Colonic mucosa (tissue), 4 donors: Measurements from ENCODE around the gene MYL7. TPM values are rescaled to one million over a fixed set of nuclear protein-coding genes. Genes with fewer than 3 reads are reported as not detected.

Source experiments
- DNase-seq: peaks from one replicate; pipeline ENCODE4 v3.0.0-alpha.2; 2020
- H3K27ac ChIP-seq: fragments of 200-600 bp; one replicate; pipeline ENCODE4 v1.8.0; 2021
- H3K27me3 ChIP-seq: fragments of 200-600 bp; one replicate; pipeline ENCODE4 v1.8.0; 2021
- H3K36me3 ChIP-seq: fragments of 200-600 bp; one replicate; pipeline ENCODE4 v1.8.0; 2021
- H3K4me1 ChIP-seq: fragments of 200-600 bp; one replicate; pipeline ENCODE4 v1.8.0; 2021; ENCODE audit warnings: mild to moderate bottlenecking
- H3K4me3 ChIP-seq: fragments of 200-600 bp; one replicate; pipeline ENCODE4 v1.8.0; 2021
- H3K9ac ChIP-seq, 2 donors: one replicate each; pipeline ENCODE4 v1.7.0; 2013; ENCODE audit warnings: control low read depth in 2 of 2, low read depth in 2 of 2, low read length in 2 of 2
- H3K9me3 ChIP-seq: fragments of 200-600 bp; one replicate; pipeline ENCODE4 v1.8.0; 2021
- intact Hi-C: fragments of 100-400 bp; cut with DNase I; formaldehyde crosslinking; loops from one replicate; pipeline ENCODE4 v1.14.1; 2022
- total RNA-seq, 2 donors: library from RNA; stranded (reverse); fragmentation: NEBNext Ultra II Directional in 1 of 2; extraction: Animal tissue kit (Norgen Biotek cat#: 25700) in 1 of 2; gene quantifications; one replicate each; pipeline ENCODE4 v1.2.1, GENCODE V29; 2021
- TF ChIP-seq, protein P1 (sequence below): fragments of 200-600 bp; IDR thresholded peaks from one replicate; pipeline ENCODE4 v1.8.0; 2022; ENCODE audit warnings: antibody characterized with exemption, mild to moderate bottlenecking
- donor health status: healthy.
- donor health status: DM: no; HTN: no; CAD: no.
- donor health status: DM: no; HTN: no; CAD: no.

The MYL7 gene
- total RNA-seq, 2 donors from 2014 or later = 2.2 TPM; not detected in 1

- intact Hi-C loops = loop anchor here (5.0 kb wide), 1 partner anchor 43 kb away; the partner anchor contains the start of gene POLM
These were observed 16.3 kb downstream of the MYL7 start for GRCh38 chr7:44124822-44125202.

DNA sequence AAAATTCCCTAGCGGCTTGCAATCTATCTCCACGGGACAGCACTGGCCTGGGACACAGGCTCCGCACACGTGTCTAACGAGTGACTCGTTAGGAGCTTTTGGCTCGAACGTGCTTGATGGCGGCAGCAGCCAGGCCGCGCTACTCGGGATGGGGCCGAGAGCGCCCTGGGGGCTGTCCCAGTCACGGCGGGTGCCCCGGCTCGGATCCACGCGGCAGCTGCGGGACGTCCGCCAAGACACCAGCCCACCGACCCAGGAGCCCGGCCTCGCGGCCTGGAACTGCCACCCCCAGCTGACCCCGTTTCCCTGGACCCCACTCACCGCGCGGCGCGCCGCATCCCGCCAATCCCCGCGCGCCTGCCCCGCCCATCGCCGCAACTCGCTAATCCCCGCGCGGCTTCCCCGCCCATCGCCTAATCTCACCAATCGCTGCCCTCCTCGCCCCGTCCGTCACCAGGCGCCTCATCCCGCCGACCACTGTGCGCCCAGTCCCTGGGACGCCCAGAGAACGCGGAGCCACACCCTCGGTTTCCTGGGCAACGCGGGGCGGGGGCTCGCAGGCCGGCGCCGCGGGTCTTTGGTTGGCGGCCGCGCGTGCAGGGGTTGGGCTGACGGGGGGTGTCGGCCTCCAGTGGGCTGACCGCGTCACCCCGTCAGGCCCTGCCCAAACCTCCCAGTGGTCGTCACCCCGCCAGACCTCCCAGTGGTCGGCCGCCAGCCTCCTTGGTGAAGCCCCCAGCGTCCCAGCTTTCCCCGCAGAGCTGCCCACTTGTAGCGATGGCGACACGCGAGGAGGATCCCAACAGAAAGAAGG is 17.7 kb downstream of the MYL7 start, which contains the start of gene POLD2:
Gene POLD2, minus strand, starts transcription at position 359 of the 814 bp plus-strand sequence. CDS start 1,495 bp downstream, outside the sequence.
- peak; percentile 99 for DNase-seq
- TF ChIP-seq, protein P1, sequence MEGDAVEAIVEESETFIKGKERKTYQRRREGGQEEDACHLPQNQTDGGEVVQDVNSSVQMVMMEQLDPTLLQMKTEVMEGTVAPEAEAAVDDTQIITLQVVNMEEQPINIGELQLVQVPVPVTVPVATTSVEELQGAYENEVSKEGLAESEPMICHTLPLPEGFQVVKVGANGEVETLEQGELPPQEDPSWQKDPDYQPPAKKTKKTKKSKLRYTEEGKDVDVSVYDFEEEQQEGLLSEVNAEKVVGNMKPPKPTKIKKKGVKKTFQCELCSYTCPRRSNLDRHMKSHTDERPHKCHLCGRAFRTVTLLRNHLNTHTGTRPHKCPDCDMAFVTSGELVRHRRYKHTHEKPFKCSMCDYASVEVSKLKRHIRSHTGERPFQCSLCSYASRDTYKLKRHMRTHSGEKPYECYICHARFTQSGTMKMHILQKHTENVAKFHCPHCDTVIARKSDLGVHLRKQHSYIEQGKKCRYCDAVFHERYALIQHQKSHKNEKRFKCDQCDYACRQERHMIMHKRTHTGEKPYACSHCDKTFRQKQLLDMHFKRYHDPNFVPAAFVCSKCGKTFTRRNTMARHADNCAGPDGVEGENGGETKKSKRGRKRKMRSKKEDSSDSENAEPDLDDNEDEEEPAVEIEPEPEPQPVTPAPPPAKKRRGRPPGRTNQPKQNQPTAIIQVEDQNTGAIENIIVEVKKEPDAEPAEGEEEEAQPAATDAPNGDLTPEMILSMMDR = no peak
- Histone ChIP-seq H3K4me3 (peak within 1 kb of the TSS; percentile 62), H3K27me3 (no peaks in the 10 kb centered on the region), H3K9ac (peak within 1 kb of the TSS; percentile 74 to 91), H3K36me3 (no peaks in the 10 kb centered on the region), H3K9me3 (no peaks in the 10 kb centered on the region), H3K27ac (peak within 1 kb of the TSS; percentile 61), H3K4me1 (peaks cover 7% of the 10 kb centered on the region)
- intact Hi-C loops = loop anchor here (5.0 kb wide), 1 partner anchor 41 kb away; the partner anchor contains the start of gene POLM

More at GRCh38 chr7:44124822-44125202, 16.3 kb downstream of the MYL7 start:
- TF ChIP-seq, protein P1 = no peak
- Histone ChIP-seq H3K36me3 (no peaks in the 10 kb centered on the region), H3K9ac (no peak overlapping the region), H3K27ac (no peak overlapping the region), H3K9me3 (no peaks in the 10 kb centered on the region), H3K27me3 (no peaks in the 10 kb centered on the region), H3K4me1 (peaks cover 7% of the 10 kb centered on the region), H3K4me3 (no peak overlapping the region)
- DNase-seq = no peak

- H3K36me3 ChIP-seq = no peaks in the 10 kb centered on the region
- H3K27me3 ChIP-seq = no peaks in the 10 kb centered on the region
- H3K4me3 ChIP-seq = peak overlapping the region; percentile 62
- TF ChIP-seq, protein P1 = no peak
- H3K27ac ChIP-seq = peak overlapping the region; percentile 52
- peaks cover 7% of the 10 kb centered on the region for H3K4me1 ChIP-seq
- no peaks in the 10 kb centered on the region for H3K9me3 ChIP-seq
- intact Hi-C loops = loop anchor here (5.0 kb wide), 1 partner anchor 40 kb away; the partner anchor contains the start of gene POLM
- peak overlapping the region in 1 of 2 donors; percentile 74 for H3K9ac ChIP-seq
- DNase-seq = no peak
These were observed 18.6 kb downstream of the MYL7 start for GRCh38 chr7:44122529-44122928.

DNA sequence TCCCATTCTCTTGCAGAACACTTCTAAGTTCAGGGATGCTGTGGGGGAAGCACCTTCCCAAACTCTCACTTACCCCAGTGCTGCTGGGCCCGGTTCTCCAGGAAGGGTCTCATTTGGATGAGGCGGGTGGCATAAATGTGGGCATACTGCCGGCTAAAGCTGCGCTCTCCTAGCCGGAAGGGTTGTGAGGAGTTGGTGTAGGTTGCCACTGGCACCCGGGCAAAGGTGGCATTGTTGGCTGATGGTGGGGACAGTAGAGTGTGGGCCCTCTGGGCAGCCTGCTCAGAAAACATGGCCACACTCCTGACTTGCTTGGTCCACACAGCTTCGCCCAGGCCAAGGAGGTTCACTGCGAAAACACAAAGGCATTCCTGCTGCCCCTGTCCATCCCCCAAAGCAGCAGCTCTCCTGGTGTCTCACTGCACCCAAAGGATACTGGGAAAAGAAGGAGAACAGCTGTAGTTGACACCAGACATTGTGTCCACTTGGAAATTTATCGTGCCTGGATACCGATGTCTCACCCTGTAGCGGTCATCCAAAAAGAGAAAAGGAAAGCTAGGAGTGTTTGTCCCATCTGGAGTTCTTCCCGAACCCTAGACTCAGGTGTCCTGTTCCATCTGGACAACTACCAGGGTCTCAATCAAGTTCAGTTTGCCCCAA is 19.2 kb downstream of the MYL7 start:
- H3K4me3 ChIP-seq = no peak overlapping the region
- no peaks in the 10 kb centered on the region for H3K27me3 ChIP-seq
- H3K9ac ChIP-seq = no peak overlapping the region
- no peak overlapping the region for H3K27ac ChIP-seq
- H3K4me1 ChIP-seq = peaks cover 7% of the 10 kb centered on the region
- intact Hi-C loops = loop anchor here (5.0 kb wide), 1 partner anchor 40 kb away; the partner anchor contains the start of gene POLM
- DNase-seq = no peak
- H3K36me3 ChIP-seq = no peaks in the 10 kb centered on the region
- no peaks in the 10 kb centered on the region for H3K9me3 ChIP-seq
- TF ChIP-seq, protein P1 = no peak

- H3K27me3 ChIP-seq = no peaks in the 10 kb centered on the region
- H3K9me3 ChIP-seq = no peaks in the 10 kb centered on the region
- no peaks in the 10 kb centered on the region for H3K36me3 ChIP-seq
- TF ChIP-seq, protein P1 = no peak
- H3K4me3 ChIP-seq = no peak overlapping the region
- no peak for DNase-seq
- no peak overlapping the region for H3K27ac ChIP-seq
- H3K9ac ChIP-seq = no peak overlapping the region
- intact Hi-C loops = loop anchor here (5.0 kb wide), 1 partner anchor 38 kb away; the partner anchor contains the start of gene POLM
- H3K4me1 ChIP-seq = peaks cover 7% of the 10 kb centered on the region
These were observed 20.7 kb downstream of the MYL7 start for GRCh38 chr7:44120395-44120794.
